KOPT-K1 (cell line): ENCODE data around the gene ELOA.
A peak's percentile ranks its signal among the peaks of the same experiment; 100 is the strongest.
"Not testable (repeated sequence)": the region's sequence is repeated elsewhere in the genome, so short reads cannot be mapped to it uniquely, and the experiment has no call there.

ENCODE experiments used
- H3K27ac ChIP-seq: fragments of 200-600 bp; sonication (generic); 2 replicates; pipeline ENCODE4 v1.5.1; 2016; ENCODE audit warnings: antibody characterized with exemption, mild to moderate bottlenecking, low read depth, low read length; ENCODE audit not compliant: poor library complexity, severe bottlenecking
- H3K36me3 ChIP-seq: fragments of 200-600 bp; sonication (generic); 2 replicates; pipeline ENCODE4 v1.5.1; 2017; ENCODE audit warnings: antibody characterized with exemption, mild to moderate bottlenecking, low read length, moderate library complexity; ENCODE audit not compliant: insufficient read depth
- H3K9me3 ChIP-seq: fragments of 200-600 bp; sonication (generic); 2 replicates; pipeline ENCODE4 v1.5.1; 2017; ENCODE audit warnings: antibody characterized with exemption, low read length, mild to moderate bottlenecking; ENCODE audit not compliant: insufficient read depth, poor library complexity, severe bottlenecking

The ELOA gene

DNA sequence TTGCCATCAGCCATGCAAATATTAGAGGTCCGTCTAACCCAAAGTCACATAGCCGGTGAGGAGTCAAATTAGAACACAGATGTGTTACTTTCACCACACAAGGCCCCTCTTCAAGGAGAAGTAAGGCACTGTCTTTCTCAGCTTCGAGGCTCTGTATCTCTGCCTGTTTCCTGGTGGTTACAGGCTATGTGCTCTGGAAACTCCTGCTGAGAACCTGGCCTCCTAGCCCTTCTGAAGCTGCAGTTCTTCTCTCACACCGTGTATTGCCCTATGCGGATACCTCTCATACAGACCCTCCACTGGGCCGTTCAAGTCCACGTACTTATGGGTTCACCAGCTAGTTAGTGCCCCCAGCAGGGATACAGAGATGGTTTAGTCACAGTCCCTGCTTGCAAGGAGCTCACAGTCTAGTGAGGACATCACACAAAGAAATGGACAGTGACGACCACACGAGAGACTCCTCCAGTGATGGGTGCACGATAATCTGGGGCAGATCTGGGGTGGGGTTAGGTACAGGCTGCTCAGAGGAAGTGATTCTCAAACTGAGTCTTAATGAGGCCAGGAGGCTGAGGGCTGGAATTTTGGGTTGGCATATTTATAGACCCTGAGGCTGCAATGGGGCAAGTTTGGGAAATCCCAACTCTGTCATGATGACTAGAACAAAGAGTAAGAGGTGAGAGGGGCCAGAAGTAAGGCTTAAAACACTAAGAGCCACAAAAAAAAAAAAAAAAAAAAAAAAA lies 22.8 kb upstream of the ELOA start:
- no peak overlapping the region for H3K27ac ChIP-seq
- H3K36me3 ChIP-seq, result no peaks in the 10 kb centered on the region
- no peaks in the 10 kb centered on the region for H3K9me3 ChIP-seq

DNA sequence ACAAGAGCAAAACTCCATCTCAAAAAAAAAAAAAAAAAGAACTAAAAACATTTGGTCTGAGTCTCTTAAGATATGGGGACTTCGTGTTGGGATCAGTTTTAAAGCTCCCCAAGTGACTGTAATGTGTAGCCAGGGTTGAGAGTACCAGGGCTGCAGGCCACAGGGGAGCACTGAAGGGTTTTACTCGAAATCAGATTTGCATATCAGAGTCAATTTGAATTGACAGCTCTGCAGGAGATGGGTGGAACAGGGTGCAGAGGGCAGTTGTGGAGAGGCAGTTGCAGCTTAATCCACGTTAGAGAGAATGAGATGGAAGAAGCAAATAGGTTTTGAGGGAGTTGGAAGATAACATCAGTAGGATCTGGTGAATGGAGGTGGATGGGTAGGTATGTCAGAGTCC lies 20.6 kb upstream of the ELOA start:
- H3K36me3 ChIP-seq, result no peaks in the 10 kb centered on the region
- no peak overlapping the region for H3K27ac ChIP-seq
- no peaks in the 10 kb centered on the region for H3K9me3 ChIP-seq

DNA sequence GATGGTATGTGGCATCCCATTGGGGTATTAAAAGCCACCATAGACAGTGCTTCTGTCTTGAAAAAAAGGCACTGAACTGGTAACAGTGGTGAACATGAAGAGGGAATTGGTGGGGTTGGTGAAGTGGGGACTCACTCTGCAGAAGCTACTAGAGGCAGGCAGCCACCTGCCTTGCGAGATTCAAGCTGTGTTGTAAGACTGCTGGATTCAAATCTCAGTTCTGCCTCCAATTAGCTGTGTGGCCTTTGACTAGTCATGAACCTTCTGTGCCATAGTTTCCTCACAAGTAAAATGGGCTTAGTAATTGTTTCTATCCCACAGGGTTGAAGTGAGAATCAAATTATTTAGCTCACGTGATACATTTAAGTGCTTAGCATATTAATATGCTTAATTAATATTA lies 16.6 kb upstream of the ELOA start:
- Histone ChIP-seq H3K9me3 (no peaks in the 10 kb centered on the region), H3K36me3 (no peaks in the 10 kb centered on the region), H3K27ac (no peak overlapping the region)

DNA sequence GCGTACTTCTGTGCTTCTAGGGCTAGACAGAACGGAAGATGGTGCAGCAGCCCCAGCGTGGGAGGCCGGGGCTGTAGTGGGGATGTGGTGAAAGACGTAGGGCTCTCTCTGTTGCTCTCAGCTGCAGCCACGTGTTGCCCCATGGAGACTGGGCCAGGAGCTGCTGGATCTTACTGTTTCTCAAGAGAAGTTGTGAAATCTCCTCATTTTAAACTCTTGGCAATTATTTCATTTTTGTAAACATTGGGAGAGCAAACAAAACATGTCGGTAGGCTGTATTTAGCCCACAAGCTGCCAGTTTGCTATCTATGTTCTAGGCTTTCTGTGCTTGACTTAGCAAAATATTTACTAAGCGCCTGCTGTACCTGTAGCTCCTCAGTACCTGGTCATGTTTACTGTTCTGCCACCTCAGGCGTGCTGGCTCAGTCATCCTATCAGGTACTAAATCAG lies 15.9 kb upstream of the ELOA start:
- Histone ChIP-seq H3K27ac (no peak overlapping the region), H3K9me3 (no peaks in the 10 kb centered on the region), H3K36me3 (no peaks in the 10 kb centered on the region)

DNA sequence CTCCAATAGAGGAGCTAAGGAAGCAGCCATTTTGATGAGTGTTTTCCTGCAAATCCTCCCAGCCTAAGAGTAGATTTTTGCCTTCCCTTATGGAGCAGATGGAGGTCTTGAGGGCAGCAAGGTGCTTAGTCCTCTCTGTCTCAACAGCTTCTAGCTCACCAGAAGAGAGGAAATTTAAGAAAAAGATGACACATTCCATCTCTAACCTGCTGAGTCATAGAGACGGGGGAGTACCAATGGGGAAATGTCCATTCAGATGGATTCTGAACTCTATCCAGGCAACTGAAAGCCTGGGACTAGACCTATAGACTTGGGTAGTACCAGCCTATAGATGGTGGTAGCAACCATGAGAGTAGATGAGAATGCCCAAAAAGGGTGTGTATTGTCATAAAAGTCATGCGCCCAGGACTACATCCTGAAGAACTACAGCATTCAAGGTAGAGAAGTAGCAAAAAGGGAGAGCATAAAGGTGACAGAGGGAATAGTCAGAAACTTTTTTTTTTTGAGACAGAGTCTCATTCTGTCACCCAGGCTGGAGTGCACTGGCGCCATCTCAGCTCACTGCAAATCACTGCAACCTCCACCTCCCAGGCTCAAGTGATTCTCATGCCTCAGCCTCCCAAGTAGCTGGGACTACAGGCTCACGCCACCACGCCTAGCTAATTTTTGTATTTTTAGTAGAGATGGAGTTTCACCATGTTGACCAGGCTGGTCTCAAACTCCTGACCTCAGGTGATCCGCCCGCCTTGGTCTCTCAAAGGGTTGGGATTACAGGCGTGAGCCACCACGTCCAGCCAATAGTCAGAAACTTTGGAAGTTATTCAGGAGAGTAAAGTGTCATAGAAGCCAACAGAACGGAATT lies 10.7 kb upstream of the ELOA start:
- H3K27ac ChIP-seq, result no peak overlapping the region

DNA sequence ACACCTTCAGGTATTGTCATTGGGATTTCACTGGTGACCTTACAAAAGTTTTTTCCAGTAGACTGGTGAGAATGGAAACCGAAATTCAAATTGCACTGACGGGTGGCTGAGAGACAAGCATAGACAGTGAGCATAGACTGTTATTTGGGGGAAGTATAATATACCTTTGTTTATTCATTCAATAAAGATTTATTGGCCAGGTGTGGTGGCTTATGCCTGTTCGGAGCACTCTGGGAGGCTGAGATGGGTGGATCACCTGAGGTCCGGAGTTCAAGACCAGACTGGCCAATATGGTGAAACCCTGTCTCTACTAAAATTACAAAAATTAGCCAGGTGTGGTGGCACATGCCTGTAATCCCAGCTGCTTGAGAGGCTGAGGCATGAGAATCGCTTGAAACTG lies 10.0 kb upstream of the ELOA start:
- not testable (repeated sequence) for H3K9me3 ChIP-seq, H3K27ac ChIP-seq, H3K36me3 ChIP-seq

More for the DNA sequence above, 10.7 kb upstream of the ELOA start:
- H3K36me3 ChIP-seq, result no peaks in the 10 kb centered on the region
- H3K9me3 ChIP-seq, result no peaks in the 10 kb centered on the region

DNA sequence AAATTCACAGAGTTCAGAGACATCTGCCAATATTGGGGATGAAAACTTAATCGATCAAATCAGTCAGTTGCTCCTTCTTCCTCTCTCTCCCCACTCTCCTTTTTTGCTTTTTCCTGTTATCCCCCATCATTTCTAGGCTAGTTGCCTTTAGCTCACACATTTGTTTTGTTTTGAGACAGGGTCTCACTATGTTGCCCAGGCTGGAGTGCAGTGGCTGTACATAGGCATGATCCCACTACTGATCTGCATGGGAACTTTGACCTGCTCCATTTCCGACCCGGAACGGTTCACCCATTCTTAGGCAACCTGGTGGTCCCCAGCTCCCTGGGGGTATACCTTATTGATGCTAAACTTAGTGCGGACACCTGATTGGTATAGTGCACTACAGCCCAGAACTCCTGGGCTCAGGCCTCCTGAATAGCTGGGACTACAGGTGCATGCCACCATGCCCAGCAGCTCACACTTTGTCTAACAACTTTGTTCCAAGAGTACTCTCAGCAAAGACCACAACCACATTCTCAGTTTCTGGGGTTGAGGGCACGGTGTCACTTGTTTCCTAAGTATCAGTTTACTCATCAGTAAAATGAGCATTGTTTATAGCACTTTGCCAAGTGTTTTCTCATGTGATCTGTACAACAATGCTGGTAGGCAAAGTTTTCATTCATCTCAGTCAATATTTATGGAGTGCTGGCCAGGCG lies 6.7 kb upstream of the ELOA start:
- Histone ChIP-seq H3K27ac (no peak overlapping the region), H3K36me3 (no peaks in the 10 kb centered on the region), H3K9me3 (no peaks in the 10 kb centered on the region)

DNA sequence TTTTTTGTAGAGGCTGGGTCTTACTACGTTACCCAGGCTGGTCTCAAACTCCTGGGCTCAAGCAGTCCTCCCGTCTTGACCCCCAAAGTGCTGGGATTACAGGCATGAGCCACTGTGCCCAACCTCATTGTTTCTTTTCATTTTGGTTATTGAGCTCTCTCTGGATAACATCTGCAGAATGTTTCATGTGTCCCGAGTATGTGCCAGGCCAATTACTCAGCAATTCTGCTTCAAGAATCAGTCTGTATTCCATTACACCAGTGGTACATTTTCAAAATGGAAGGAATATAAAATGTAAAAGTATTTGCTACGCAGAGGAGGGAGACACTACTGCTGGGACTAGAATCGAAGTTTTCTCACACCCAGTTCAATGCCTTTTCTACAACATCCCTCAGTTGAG lies 1.7 kb upstream of the ELOA start:
- Histone ChIP-seq H3K36me3 (peaks cover 10% of the 10 kb centered on the region), H3K9me3 (no peaks in the 10 kb centered on the region), H3K27ac (no peak overlapping the region)

DNA sequence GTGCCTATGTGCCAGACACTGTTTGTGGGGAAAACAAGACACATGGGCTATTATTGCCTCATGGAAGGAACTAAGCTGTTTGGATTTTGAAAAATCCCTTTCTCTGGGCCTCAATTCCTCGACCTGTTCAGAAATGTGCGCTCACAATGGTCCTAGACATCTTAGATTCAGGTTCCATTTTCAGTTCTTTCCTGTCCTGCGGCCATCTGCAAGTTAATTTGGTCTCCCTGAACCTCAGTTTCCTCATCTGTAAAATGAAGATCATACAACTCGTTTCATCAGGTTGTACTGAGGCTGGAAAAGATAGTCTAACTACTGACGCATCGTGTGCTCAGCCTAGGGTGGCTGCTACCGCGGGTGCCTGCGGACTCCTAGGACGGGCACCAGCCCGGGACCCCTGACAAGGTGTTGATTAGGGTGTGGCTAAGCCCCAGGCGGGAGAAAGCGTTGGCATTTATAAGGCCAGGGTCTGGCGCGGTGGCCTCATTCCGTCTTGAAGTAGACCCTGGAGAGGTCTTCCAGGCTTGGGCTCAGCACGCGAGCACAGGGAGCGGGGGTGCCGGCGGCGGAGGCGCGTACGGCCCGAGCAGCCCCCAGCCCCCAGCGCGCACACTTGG lies 493 bp upstream of the ELOA start:
- Histone ChIP-seq H3K36me3 (peaks cover 21% of the 10 kb centered on the region), H3K9me3 (no peaks in the 10 kb centered on the region), H3K27ac (peak overlapping the region; percentile 77)

DNA sequence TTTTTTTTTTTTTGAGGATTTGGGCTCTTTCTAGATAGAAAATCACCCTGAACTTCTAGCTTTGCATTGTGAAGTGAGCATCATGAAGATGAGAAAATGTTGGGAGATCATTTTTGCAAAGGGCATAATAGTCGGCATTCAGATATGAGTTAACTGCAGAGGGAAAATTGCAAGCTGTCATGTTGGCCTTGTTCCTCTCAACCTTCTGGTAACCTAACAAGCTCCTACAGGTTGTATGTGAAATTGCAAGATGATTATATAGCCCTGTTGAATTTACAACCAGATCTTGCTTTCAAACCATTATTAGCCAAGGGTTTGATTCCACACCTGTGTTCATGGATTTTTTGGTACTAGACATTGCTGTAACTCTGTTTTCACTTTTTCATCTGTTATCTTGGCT lies 2.2 kb downstream of the ELOA start:
- Histone ChIP-seq H3K9me3 (no peaks in the 10 kb centered on the region), H3K36me3 (peaks cover 49% of the 10 kb centered on the region), H3K27ac (no peak overlapping the region)

DNA sequence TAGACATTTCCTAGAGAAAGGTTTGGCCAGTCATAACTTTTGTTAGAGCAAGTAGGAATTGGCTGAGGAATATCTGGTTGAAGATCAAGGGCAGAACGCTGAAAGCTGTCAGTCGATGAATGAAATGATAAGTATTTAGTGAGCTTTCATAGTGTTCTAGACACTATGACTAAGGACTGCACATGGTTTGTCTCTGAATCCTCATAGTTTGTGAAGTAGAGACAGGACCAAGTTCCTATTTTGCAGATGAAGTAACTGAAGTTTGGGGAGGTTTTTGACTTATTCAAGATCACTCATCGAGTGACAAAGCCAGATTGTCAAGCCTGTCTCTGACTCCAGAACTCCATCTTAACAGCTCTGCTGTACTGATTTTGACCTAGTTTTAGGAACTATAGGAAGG lies 4.7 kb downstream of the ELOA start:
- Histone ChIP-seq H3K9me3 (no peaks in the 10 kb centered on the region), H3K36me3 (peaks cover 74% of the 10 kb centered on the region), H3K27ac (no peak overlapping the region)

DNA sequence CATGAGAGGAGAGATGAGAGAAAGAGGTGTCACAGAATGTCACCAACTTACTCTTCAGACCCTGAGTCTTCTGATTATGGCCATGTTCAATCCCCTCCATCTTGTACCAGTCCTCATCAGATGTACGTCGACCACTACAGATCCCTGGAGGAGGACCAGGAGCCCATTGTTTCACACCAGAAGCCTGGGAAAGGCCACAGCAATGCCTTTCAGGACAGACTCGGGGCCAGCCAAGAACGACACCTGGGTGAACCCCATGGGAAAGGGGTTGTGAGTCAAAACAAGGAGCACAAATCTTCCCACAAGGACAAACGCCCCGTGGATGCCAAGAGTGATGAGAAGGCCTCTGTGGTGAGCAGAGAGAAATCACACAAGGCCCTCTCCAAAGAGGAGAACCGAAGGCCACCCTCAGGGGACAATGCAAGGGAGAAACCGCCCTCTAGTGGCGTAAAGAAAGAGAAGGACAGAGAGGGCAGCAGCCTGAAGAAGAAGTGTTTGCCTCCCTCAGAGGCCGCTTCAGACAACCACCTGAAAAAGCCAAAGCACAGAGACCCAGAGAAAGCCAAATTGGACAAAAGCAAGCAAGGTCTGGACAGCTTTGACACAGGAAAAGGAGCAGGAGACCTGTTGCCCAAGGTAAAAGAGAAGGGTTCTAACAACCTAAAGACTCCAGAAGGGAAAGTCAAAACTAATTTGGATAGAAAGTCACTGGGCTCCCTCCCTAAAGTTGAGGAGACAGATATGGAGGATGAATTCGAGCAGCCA lies 8.0 kb downstream of the ELOA start:
- no peak overlapping the region for H3K27ac ChIP-seq
- H3K9me3 ChIP-seq, result no peaks in the 10 kb centered on the region
- peaks cover 100% of the 10 kb centered on the region for H3K36me3 ChIP-seq

DNA sequence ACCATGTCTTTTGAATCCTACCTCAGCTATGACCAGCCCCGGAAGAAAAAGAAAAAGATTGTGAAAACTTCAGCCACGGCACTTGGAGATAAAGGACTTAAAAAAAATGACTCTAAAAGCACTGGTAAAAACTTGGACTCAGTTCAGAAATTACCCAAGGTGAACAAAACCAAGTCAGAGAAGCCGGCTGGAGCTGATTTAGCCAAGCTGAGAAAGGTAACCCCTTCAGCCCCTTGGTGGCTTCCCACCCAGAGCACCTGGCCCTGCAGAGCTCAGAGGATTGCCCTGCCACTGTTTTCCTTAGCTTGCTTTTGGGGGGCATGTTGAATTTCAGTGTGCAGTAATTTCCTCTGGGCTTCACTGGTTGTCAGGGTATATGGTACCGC lies 8.5 kb downstream of the ELOA start:
- H3K9me3 ChIP-seq, result no peaks in the 10 kb centered on the region
- H3K27ac ChIP-seq, result no peak overlapping the region
- peaks cover 100% of the 10 kb centered on the region for H3K36me3 ChIP-seq

DNA sequence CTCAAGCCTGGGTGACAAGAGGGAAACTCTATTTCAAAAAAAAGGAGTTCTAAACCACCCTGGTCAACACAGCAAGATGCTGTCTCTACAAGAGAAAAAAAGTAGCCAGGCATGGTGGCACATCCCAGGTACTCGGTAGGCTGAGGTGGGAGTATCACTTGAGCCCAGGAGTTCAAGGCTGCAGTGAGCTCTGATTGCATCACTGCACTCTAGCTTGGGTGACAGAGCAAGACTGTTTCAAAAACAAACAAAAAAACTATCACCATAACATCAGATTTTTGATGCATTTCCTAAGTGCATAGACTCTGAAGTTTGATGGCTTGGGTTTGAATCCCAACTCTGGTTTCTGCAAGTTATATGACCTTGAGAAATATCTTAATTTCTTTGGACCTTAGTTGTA lies 9.6 kb downstream of the ELOA start:
- no peak overlapping the region for H3K27ac ChIP-seq
- H3K9me3 ChIP-seq, result no peaks in the 10 kb centered on the region
- peaks cover 100% of the 10 kb centered on the region for H3K36me3 ChIP-seq
